CD4-positive, alpha-beta T cell treated with Interleukin-15 for 1 hour (primary cell): Measurements from ENCODE around the gene EP400.
"Not testable (repeated sequence)": the region's sequence is repeated elsewhere in the genome, so short reads cannot be mapped to it uniquely, and the experiment has no call there.

Experiments
- DNase-seq: peaks from one replicate; pipeline ENCODE4 v3.0.0-alpha.2; 2020

Gene EP400

DNA sequence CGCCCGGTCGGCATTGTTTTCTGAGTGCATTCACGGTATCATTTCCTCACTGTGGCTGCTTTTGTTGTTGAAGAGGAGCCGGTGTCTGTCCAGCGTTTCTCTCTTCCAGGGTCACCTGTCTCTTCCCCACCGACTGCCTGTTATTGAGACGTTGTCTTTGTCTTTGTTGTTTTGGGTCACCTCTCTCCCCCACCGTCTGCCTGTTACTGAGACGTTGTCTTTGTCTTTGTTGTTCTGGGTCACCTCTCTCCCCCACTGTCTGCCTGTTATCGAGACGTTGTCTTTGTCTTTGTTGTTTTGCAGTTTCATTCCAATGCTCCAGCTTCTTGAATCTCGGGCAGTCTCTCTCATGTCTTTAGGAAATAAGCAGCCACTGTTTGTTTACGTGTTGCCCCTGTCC is 124.5 kb downstream of the EP400 start:
- no peak for DNase-seq

DNA sequence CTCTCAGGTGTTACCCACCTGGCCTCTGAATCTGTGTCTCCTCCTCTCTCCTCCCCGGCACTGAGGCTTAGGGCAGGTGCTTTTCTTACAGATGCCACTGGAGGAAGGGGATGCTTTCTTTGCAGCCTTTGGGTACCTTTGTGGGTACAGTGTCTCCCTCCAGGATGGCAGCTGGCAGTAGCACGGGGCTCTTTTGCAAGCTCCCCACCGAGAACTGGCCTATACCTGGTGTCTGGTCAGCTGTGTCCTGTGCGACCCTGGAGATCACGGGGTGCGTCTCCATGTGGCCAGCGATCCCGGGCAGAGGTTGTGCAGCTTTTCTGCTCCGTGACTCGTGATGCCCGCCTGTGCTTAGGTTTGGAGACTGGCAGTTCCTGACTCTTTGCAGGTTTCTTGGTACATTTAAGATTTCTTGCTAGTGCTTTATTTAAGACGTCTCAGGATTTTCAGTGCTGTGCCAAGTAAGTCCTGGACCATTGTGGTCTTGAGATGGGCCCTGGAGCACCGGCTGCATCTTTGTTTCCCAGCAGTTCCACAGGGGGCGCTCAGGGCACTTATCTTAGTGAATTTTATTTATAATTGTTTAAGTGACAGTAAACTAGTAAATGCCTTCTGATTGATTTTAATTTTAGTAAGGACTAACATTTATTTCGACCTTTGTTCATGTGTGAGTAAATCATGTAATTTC is 125.4 kb downstream of the EP400 start:
- no peak for DNase-seq

DNA sequence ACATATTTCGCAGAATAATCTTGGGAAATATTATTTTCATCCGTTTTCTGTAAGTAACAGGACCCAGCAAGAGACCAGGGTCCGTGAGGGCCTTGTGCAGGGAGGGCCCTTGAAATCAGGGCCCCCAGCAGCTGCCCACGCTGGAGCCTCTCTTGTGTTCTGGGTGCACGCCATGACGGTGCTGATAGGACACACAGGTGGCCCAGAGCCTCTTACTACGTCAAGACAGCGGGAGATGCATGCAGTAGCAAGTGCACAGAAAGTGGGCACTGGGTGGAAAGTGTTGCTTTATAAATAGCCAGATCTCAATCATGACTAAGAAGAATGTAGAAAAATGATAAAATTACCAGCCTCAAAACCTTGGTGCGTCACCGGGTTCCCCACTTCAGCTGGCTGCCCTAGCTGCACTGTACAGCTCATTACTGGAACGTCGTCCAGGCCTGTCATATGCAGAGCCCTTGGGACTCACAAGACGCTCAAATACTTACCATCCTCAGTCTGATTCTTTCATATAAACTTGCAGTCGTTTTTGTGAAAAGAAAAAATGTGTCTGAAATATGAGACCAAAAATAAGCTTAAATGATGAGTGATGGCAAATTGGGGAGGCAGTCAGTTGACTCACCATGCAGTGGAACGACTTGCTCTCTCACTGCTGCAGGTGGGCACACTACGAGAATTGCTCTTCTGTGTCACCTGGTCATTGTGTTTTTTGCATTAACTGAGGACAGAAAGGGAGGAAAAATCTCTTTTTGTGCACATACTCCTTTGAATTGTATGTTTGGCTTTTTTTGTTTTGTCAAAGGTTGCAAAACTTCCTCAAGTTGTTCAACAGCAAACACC is 126.2 kb downstream of the EP400 start:
- no peak for DNase-seq

DNA sequence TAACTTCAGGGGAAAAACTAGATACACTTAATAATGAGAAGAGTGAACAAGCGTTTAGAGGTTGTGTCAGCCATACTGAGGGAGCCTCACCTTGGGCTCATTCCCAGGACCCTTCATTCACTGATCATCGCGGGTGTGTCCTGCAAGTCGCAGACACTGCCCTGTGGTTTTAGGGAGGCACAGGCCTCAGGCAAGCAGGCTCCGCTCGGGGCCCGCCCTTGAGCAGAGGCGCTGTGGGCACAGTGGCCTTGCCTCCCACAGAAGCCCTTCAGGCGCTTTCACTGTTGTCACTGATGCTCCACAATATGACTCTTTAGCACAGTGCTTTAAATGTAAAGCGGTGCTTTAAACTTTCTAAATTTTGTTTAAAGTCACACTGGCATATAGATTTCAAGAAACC is 127.0 kb downstream of the EP400 start:
- no peak for DNase-seq

DNA sequence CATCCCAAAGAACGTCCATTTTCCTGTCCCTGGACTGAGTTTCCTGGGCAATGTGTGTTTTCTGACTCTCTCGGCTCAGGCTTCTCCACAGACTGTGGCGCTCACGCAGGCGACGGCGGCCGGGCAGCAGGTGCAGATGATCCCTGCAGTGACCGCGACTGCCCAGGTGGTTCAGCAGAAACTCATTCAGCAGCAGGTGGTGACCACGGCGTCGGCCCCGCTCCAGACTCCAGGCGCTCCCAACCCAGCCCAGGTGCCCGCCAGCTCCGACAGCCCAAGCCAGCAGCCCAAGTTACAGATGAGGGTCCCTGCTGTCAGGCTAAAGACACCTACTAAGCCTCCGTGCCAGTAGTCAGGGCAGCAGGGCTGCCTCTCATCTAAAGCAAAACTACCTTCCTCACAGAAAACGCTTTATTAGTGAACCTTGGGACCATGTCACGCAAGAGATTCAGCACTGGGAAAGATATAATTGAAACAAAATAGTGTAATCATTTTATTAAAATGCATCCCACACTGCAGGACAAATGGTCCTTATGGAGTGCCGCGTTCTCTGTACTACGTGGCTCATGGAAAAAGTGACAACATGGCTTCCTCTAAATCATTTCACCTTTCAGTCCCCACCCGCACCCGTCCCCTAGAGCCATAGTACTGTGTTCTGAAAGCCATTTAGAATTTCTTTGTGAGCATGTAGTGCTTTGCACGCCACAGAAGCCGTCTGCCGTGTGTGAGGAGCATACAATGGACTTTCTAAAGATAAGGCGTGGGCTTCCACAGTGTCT is 127.8 kb downstream of the EP400 start:
- no peak for DNase-seq

DNA sequence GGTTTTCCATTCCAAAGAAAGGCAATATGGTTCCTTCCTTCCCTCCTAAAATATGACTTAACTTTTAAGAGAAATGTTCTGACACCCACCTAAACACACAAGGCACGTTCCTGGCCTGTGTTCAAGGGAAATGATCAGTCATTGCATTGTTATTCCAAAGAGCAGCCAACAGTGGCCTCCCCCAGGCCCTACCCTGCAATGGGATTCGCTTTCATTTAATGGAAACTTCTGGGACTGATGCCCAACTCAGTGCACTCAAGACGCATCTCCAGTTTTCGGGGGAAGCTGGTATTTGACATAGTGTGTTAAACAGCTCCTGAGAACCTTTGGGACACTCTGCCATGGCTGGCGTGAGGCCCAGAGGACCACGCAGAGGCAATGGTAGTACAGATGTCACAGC is 128.4 kb downstream of the EP400 start:
- no peak for DNase-seq

DNA sequence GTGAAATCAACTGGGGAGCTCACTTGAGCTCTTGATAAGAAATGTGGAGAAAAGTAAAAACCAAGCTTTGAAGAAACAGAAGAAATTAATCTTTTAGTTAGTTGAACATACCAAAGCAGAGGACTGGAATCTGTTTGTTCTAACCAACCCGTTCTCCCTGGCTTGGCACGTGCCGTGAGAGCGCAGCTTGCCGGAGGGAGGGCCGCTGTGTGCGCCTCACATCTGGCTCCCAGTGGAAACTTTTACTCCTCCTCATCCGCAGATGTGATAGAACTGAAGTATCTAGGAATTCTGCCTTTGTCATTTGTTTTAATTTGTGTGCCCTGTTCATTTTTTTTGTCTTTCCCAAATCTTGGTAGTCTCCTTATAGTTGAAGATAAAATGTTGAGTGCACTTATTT is 129.5 kb downstream of the EP400 start:
- no peak for DNase-seq

DNA sequence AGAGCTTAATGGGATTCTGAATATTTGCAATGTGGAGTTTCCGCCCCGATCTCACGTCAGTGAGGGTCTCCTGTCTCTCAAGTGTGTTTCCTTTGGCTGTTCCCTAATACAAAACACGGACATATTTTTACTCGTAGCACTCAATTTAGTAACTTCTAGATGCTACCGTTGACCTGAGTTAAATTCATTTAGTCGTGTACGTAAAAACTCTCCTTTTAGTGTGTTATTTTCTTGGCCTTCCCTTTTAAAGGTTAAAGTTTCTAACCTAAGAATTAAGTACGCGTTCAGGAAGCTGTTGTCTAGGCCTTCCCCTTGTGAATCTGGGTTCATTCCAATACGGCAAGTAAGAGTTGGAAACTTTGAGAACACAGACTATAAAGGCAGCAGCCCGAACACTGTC is 130.0 kb downstream of the EP400 start:
- no peak for DNase-seq

DNA sequence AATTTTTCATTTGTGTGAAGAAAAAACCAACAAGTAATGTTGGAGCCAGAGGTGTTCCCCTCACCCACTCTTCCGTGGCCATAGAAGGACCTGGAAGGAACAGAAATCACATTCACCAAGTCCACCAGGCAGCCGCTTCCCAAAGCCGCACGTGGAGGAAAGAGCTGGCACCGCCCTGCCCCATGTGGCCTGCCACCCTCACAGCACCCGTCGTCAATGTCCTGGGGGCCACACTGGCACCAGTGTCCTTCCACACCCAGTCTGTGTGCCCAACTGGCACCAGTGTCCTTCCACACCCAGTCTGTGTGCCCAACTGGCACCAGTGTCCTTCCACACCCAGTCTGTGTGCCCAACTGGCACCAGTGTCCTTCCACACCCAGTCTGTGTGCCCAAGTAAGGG is 130.8 kb downstream of the EP400 start:
- DNase-seq: not testable (repeated sequence)

DNA sequence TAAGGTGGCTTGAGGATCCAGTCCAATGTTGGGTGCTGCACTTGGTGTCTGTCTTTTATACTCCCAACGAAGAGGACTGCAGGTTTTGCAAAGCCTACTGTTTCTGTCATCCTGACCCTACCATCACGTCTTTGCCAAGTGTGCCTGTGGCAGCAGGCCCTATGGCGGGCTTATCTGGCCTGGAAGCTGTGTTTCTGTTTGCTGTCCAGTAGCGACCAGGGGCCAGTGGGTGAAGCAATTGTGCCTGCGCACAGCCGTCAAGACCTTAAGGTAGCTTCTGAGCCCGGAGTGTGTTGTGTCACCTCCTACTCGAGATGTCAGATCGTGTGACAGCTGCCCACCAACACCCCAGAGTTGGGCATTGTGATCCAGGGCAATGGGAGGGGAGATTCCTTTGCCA is 131.7 kb downstream of the EP400 start:
- DNase-seq: no peak

DNA sequence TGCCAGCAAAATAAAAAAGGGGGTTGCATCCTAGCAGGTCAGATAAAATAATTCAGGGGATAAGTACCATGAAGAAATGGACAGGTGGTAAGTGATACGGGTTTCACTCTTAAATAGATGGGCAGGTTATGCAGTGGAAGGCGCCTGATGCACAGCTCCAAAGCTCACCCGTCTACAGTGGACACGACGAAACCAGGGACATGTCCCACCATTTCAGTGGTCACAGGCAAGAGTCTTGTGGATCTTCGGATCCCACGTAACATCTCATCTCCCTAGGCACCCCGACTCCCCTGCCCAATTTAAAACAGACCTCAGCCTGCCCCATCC is 133.8 kb downstream of the EP400 start:
- DNase-seq: no peak

DNA sequence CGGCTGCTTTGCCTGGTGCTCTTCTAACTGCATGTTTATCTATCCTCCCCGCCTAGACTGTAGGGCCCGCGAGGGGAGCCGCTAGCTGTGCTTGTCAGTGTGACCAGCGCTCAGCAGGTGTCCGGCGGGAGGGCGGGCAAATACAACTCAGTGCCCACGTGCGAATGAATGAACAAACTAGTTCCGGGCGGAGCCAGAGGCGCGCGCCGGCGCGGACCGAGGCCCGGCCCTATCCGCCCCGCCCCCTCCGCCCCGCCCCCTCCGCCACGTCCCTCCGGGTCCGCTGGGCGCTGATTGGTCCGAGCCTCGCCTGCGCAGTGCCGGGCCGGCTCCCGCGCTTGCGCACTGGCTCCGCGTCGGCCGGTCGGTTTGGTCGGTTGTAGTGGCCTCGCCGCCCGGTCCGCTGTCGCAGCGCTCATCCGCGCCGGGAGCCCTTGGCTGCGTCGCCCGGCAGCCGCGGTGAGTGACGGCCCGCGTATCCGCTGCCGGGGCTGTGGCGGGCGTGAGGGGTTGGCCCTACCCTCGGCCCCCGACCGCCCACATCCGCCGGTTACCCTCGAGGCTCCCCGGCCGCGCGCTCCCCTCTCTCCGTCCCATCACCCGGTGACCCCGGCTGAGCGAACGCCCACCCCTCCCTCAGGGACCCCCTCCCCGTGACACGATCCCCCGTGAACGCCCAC is 134.3 kb downstream of the EP400 start:
- DNase-seq: peak; percentile 93

DNA sequence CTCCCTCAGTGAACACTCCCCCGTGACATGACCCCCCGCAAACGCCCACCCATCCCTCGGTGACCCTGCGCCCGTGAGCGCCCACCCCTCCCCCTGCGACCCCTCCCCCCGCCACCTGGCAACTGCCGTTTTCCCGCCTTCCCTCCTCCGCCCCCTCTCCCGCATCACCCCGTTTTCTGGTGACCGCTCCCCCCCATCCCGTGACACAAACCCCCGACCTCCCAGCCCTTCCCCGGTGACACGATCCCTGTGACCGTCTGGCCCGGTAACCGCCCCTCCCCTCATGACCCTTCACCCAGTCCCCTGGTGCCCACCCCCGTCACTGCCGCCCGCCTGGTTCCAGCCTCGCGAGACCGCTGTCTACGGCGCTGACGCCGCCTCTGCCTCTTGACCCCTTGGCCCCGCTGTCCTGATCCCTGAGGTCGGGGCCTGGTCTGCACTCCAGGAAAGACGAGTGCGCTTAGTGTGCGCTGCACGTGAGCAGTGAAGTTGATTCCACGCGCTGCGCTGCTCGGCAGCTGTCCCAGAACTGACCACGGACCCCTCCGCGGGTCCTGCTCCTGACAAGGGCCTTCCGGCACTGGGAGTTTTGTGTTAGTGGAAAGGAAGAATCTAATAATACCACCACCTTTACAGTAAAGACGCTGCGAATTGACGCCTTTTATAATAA is 135.0 kb downstream of the EP400 start:
- peak; percentile 53 for DNase-seq

DNA sequence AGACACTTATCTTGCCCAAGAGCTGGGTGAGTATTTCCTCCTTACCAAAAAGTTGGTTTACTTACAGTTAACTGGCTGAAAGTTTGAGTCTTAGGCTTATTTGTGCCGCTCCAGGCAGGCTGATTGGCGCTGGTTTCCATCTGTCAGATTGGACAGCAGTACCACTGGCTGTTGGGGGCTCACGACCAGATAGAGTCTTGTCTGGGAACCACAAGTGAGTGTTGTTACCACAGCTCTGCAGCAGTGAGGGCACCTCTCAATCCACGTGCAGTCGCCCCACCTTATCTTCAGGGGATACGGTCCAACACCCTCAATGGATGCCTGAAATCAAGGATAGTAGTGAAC is 135.5 kb downstream of the EP400 start:
- DNase-seq: no peak

DNA sequence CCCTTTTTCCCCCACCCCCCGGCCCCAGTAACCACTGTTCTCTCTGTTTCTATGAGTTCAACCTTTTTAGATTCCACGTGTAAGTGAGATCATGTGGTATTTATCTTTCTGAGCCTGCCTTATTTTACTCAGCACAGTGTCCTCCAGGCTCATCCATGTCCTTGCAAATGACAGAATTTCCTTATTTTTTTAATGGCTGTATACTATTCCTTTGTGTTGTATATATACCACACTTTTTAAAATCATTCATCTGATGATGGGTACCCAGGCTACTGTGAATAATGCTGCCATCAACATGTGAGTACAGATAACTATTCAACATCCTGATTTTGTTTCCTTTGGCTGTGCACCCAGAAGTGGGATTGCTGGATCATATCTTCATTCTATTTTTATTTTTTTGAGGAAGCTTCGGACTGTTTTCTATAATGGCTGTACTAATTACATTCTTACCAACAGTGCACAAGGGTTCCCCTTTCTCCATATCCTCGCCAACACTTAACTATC is 139.7 kb downstream of the EP400 start:
- DNase-seq: no peak

DNA sequence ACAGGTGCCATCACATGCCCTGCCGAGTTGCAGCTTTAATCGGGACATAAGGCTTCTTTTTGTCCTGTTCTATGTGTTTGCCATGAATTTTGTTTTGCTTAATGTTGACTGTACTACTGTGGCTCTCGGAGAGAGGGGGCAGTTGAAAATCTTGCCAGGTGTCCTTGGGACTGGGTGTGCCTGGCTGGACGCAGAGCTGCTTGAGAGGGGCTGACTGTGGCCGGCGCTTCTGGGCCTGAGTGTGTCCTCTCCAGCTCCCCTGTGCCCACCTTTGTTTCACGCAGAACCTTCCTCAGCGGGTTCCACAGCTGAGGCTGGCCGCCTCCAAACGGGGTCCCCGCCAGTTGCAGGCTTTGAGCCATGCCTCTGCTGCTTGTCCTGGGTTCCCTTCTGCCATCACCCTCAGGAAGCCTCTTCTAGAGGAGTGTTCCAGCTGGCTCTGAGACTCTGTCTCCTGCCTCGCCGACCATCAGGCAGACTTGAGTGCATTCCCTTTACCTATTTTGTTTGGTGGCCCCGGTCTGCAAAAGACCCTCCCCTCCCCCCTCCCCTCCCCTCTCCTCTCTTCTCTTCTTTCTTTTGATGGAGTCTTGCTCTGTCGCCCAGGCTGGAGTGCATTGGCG is 144.6 kb downstream of the EP400 start:
- no peak for DNase-seq

DNA sequence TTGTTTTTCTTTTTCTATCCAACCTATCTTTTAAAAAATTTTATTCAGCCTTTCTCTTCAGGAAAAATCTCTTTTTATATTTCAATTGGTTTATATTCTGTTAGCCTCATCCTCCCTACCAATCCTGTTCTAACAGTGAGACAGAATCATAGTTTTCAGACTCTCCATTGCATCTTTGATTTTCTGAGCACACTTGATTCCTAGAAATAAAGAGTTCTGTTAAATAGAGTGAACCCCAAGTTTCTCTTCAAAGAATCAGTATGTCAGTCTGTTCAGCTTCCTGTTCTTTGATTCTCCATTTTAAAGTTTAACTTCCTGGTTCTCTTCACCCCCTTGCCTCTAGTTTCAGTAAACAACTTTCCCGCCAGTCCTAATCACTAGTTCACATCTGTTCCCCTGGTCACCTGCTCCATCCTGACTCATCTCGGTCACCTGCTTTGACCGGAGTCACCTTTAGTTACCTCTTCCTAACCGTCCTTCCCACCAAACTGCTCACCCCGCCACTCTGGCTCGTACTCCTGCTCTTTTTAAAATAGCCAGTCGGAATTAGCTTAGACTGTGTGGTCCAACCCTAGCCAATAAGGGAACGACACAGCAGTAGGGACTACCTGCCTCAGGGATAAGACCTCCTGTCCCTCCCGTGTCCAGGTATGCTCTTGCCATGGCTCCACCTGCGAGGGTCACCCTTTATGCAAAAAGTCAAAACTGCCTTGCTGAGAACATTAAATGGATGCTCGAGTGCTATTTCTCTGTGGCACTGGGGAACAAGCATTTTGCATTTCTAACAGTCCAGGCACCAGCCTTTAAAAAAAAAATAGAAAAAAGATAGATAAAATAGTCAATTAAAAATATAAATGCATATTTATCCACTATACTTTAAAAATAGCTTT is 146.0 kb downstream of the EP400 start:
- no peak for DNase-seq

DNA sequence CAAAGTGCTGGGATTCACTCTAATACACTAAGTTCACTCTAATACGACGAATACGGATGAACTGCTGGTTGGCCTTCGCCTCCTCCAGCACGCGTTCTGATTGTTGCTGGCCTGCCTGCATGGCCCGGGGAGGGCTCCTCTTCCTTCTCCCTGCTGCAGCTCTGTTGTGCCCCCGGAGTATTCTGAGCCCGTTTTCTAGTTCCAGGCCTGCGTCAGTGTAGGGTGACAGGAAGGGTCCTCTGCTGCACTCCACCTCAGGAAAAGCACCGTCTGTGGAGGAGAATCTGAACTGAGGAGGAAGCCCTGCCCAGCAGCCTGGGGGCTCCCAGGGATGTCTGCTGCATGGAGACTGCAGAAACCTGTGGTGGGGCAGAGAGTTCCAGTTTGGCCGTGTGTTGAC is 150.0 kb downstream of the EP400 start:
- no peak for DNase-seq

DNA sequence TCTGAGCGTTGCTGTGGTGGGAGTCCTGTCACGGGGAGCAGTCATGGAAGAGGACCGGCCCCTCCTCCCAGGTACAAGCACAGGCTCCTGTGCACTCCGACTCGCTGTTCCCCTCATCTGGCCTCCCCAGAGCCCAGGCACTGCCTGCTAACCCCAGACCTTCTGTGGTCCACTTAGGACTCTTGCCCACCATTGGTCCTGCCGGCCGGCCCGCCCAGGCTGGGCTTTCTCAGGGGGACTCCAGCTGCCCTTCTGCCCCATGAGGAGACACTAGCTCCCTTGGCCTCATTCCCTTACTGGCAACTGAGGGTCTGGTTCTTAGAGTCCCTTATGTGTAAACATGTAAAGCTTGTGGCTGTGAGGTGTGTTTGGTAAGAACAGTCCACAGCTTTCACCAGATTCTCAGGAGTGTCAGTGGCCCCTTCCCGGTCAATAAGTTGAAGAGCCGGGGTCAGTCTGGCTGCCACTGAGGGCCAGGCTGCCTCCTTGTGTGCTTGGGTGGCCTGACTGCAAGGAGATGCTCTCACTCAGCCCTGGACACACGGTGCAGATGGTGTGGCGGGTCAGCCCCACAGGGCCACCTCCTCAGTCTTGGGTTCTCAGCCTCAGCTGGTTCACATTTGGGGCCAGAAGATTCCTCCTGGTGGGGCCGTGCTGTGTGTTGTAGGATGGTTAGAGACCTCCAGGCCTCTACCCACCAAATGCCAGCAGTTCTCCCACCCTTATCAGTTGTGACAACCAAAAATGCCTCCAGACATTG is 150.7 kb downstream of the EP400 start:
- no peak for DNase-seq

DNA sequence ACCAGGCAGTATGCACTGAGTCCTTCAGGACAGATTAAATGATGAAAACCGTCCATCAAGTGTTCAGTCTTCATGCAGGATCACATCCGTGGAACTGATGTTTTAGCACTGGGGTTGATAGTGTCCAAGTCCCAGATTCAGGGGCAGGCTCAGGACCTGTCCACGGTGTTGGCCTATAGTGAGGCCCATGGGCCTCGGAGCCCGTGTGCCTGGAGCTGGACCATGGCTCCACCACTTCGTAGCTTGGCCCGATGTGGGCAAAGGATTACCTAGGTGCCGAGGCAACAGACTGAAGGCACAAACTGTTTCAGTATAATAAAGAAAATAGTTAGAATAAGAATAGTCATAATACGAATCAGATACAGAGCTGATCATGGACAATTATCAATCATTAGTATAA is 152.6 kb downstream of the EP400 start:
- DNase-seq: no peak
